ENCODE data around the gene MLEC.

MLEC gene

GRCh38 chr12:120700886-120701285 is 13.9 kb downstream of the MLEC start:
- Histone ChIP-seq H3F3A (ENCODE audit: insufficient read depth, low read length) (no peaks in the 10 kb centered on the region), H3K36me3 (replicated peaks; ENCODE audit: insufficient read depth, low read length) (no peaks in the 10 kb centered on the region), H3K9me2 (replicated peaks; ENCODE audit: insufficient read depth, low read length) (no peaks in the 10 kb centered on the region), H3K9ac (ENCODE audit: low read length) (no peak overlapping the region), H3K4me2 (ENCODE audit: low read depth, low read length) (no peak overlapping the region), H2AFZ (ENCODE audit: low read length) (no peak overlapping the region), H3K79me2 (ENCODE audit: low read length) (no peaks in the 10 kb centered on the region), H3K4me1 (ENCODE audit: low read length) (no peaks in the 10 kb centered on the region), H3K9me3 (replicated peaks; ENCODE audit: insufficient read depth, low read length) (no peaks in the 10 kb centered on the region), H4K20me1 (ENCODE audit: insufficient read depth, low read length) (no peaks in the 10 kb centered on the region), H3K4me3 (ENCODE audit: low read length) (no peak overlapping the region), H3K27ac (ENCODE audit: low read length) (no peak overlapping the region), H3K27me3 (replicated peaks; ENCODE audit: insufficient read depth, low read length) (no peaks in the 10 kb centered on the region)
- TF ChIP-seq EZH2 (optimal IDR thresholded peaks at IDR 0.05; ENCODE audit: low read depth, low read length) (no peak), EZH2phosphoT487 (IDR thresholded peaks at IDR 0.05; ENCODE audit: low read length) (no peak), CTCF (IDR thresholded peaks at IDR 0.05; ENCODE audit: low read length) (no peak)
- no peak for DNase-seq

- Histone ChIP-seq H3K4me1 (ENCODE audit: low read length) (no peaks in the 10 kb centered on the region), H3K9me3 (replicated peaks; ENCODE audit: insufficient read depth, low read length) (no peaks in the 10 kb centered on the region), H3F3A (ENCODE audit: insufficient read depth, low read length) (no peaks in the 10 kb centered on the region), H3K36me3 (replicated peaks; ENCODE audit: insufficient read depth, low read length) (no peaks in the 10 kb centered on the region), H3K79me2 (ENCODE audit: low read length) (no peaks in the 10 kb centered on the region), H3K4me3 (ENCODE audit: low read length) (no peak overlapping the region), H4K20me1 (ENCODE audit: insufficient read depth, low read length) (no peaks in the 10 kb centered on the region), H3K4me2 (ENCODE audit: low read depth, low read length) (no peak overlapping the region), H3K27me3 (replicated peaks; ENCODE audit: insufficient read depth, low read length) (no peaks in the 10 kb centered on the region), H3K27ac (ENCODE audit: low read length) (no peak overlapping the region), H3K9ac (ENCODE audit: low read length) (no peak overlapping the region), H2AFZ (ENCODE audit: low read length) (no peak overlapping the region), H3K9me2 (replicated peaks; ENCODE audit: insufficient read depth, low read length) (no peaks in the 10 kb centered on the region)
- TF ChIP-seq EZH2phosphoT487 (IDR thresholded peaks at IDR 0.05; ENCODE audit: low read length) (no peak), EZH2 (optimal IDR thresholded peaks at IDR 0.05; ENCODE audit: low read depth, low read length) (no peak), CTCF (IDR thresholded peaks at IDR 0.05; ENCODE audit: low read length) (no peak)
- DNase-seq, result no peak
Measured at GRCh38 chr12:120702637-120703036, 15.7 kb downstream of the MLEC start.

GRCh38 chr12:120703311-120703942 is 16.5 kb downstream of the MLEC start:
- H3F3A ChIP-seq (ENCODE audit: insufficient read depth, low read length), result no peaks in the 10 kb centered on the region
- no peak overlapping the region for H3K9ac ChIP-seq (ENCODE audit: low read length)
- no peak overlapping the region for H2AFZ ChIP-seq (ENCODE audit: low read length)
- no peaks in the 10 kb centered on the region for H3K4me1 ChIP-seq (ENCODE audit: low read length)
- H3K9me3 ChIP-seq (replicated peaks; ENCODE audit: insufficient read depth, low read length), result no peaks in the 10 kb centered on the region
- H3K9me2 ChIP-seq (replicated peaks; ENCODE audit: insufficient read depth, low read length), result no peaks in the 10 kb centered on the region
- DNase-seq, result no peak
- H3K79me2 ChIP-seq (ENCODE audit: low read length), result no peaks in the 10 kb centered on the region
- no peak overlapping the region for H3K27ac ChIP-seq (ENCODE audit: low read length)
- no peaks in the 10 kb centered on the region for H3K27me3 ChIP-seq (replicated peaks; ENCODE audit: insufficient read depth, low read length)
- no peaks in the 10 kb centered on the region for H4K20me1 ChIP-seq (ENCODE audit: insufficient read depth, low read length)
- no peak overlapping the region for H3K4me3 ChIP-seq (ENCODE audit: low read length)
- TF ChIP-seq EZH2 (optimal IDR thresholded peaks at IDR 0.05; ENCODE audit: low read depth, low read length), result no peak
- no peaks in the 10 kb centered on the region for H3K36me3 ChIP-seq (replicated peaks; ENCODE audit: insufficient read depth, low read length)
- no peak overlapping the region for H3K4me2 ChIP-seq (ENCODE audit: low read depth, low read length)

GRCh38 chr12:120705618-120706017 is 18.7 kb downstream of the MLEC start:
- Histone ChIP-seq H3F3A (ENCODE audit: insufficient read depth, low read length) (no peaks in the 10 kb centered on the region), H3K79me2 (ENCODE audit: low read length) (no peaks in the 10 kb centered on the region), H3K9ac (ENCODE audit: low read length) (no peak overlapping the region), H3K27me3 (replicated peaks; ENCODE audit: insufficient read depth, low read length) (no peaks in the 10 kb centered on the region), H3K4me1 (ENCODE audit: low read length) (no peaks in the 10 kb centered on the region), H3K27ac (ENCODE audit: low read length) (no peak overlapping the region), H3K4me2 (ENCODE audit: low read depth, low read length) (no peak overlapping the region), H3K9me3 (replicated peaks; ENCODE audit: insufficient read depth, low read length) (no peaks in the 10 kb centered on the region), H3K4me3 (ENCODE audit: low read length) (no peak overlapping the region), H3K9me2 (replicated peaks; ENCODE audit: insufficient read depth, low read length) (no peaks in the 10 kb centered on the region), H3K36me3 (replicated peaks; ENCODE audit: insufficient read depth, low read length) (no peaks in the 10 kb centered on the region), H4K20me1 (ENCODE audit: insufficient read depth, low read length) (no peaks in the 10 kb centered on the region), H2AFZ (ENCODE audit: low read length) (no peak overlapping the region)
- DNase-seq, result no peak
- TF ChIP-seq EZH2 (optimal IDR thresholded peaks at IDR 0.05; ENCODE audit: low read depth, low read length) (no peak), EZH2phosphoT487 (IDR thresholded peaks at IDR 0.05; ENCODE audit: low read length) (no peak), CTCF (IDR thresholded peaks at IDR 0.05; ENCODE audit: low read length) (no peak)
